Prostate gland (tissue), 2 donors: Measurements from ENCODE around the gene PTP4A1. TPM values are rescaled to one million over a fixed set of nuclear protein-coding genes. Genes with fewer than 3 reads are reported as not detected.

Source experiments
- DNase-seq: peaks from one replicate; pipeline ENCODE4 v3.0.0-alpha.2; 2019; ENCODE audit warnings: low spot score
- H3K27ac ChIP-seq, 2 donors: fragments of 200-600 bp; sonication (generic); 2 replicates each; pipeline ENCODE4 v1.5.1; 2017 to 2019
- H3K27me3 ChIP-seq: fragments of 200-600 bp; sonication (generic); replicated peaks from 2 replicates; pipeline ENCODE4 v1.5.1; 2019; ENCODE audit not compliant: insufficient read depth
- H3K36me3 ChIP-seq, 2 donors: fragments of 200-600 bp; sonication (generic); 1 replicate in 1 of 2; 2 replicates in 1 of 2; pipeline versions ENCODE4 v1.5.1 to v1.8.1; 2017 to 2019
- H3K4me1 ChIP-seq: fragments of 200-600 bp; sonication (generic); replicated peaks from 2 replicates; pipeline ENCODE4 v1.5.1; 2019
- H3K4me3 ChIP-seq, 2 donors: fragments of 200-600 bp; sonication (generic); 2 replicates each; pipeline ENCODE4 v1.5.1; 2017 to 2019
- H3K9me3 ChIP-seq: fragments of 200-600 bp; sonication (generic); 2 replicates; pipeline ENCODE4 v1.5.1; 2017
- CTCF ChIP-seq, 4 experiments: fragments of 200-600 bp in 2 of 4; fragments of 450-650 bp in 2 of 4; sonication (generic) in 2 of 4; IDR thresholded peaks; 1 replicate in 3 of 4; 2 replicates in 1 of 4; pipeline ENCODE4 v1.5.1; 2016 to 2019; ENCODE audit warnings: antibody characterized with exemption in 4 of 4, mild to moderate bottlenecking in 2 of 4, moderate library complexity in 2 of 4
- POLR2A ChIP-seq: fragments of 450-650 bp; IDR thresholded peaks from one replicate; pipeline ENCODE4 v1.6.1; 2016; ENCODE audit warnings: antibody characterized with exemption, mild to moderate bottlenecking
- POLR2AphosphoS5 ChIP-seq: sonication (generic); formaldehyde crosslinking; IDR thresholded peaks from one replicate; pipeline ENCODE4 v1.6.1; 2017; ENCODE audit warnings: antibody characterized with exemption
- WGBS: methylation state at CpG from one replicate; pipeline ENCODE4 v1.1.5; 2018; 5-methylcytosine and 5-hydroxymethylcytosine counted together
- intact Hi-C: fragments of 100-400 bp; cut with DNase I; formaldehyde crosslinking; loops from one replicate; pipeline ENCODE4 v1.14.2; 2022
- total RNA-seq, 2 donors: library from RNA; depleted of rRNA; stranded (reverse); fragments of >200 nt; gene quantifications; one replicate each; pipeline ENCODE4 v1.1.0, GENCODE V29; 2016

PTP4A1 gene
- total RNA-seq, 2 donors from 2014 or later = 25.5 to 29.3 TPM

GRCh38 chr6:63533952-63534351 is 38.3 kb upstream of the PTP4A1 start:
- no peaks in the 10 kb centered on the region for H3K9me3 ChIP-seq
- no peaks in the 10 kb centered on the region for H3K27me3 ChIP-seq
- H3K4me1 ChIP-seq = no peaks in the 10 kb centered on the region
- H3K4me3 ChIP-seq = no peak overlapping the region
- no peak for TF ChIP-seq POLR2A
- no peak for TF ChIP-seq CTCF (IDR thresholded peaks at IDR 0.05)
- no peak for TF ChIP-seq POLR2AphosphoS5
- H3K36me3 ChIP-seq = no peaks in the 10 kb centered on the region
- no peak overlapping the region for H3K27ac ChIP-seq
- no peak for DNase-seq
- intact Hi-C loops = no loop called here
- WGBS = 92% methylated on average over 4 of the region's 4 CpGs

GRCh38 chr6:63537201-63537958 is 34.9 kb upstream of the PTP4A1 start:
- Histone ChIP-seq H3K4me1 (no peaks in the 10 kb centered on the region), H3K9me3 (no peaks in the 10 kb centered on the region), H3K27me3 (no peaks in the 10 kb centered on the region), H3K27ac (no peak overlapping the region), H3K4me3 (no peak overlapping the region), H3K36me3 (no peaks in the 10 kb centered on the region)
- DNase-seq = no peak
- WGBS = 26% methylated on average over 9 of the region's 9 CpGs
- TF ChIP-seq POLR2A (no peak), CTCF (IDR thresholded peaks at IDR 0.05) (no peak), POLR2AphosphoS5 (no peak)
- intact Hi-C loops = no loop called here

- DNase-seq = no peak
- H3K27me3 ChIP-seq = no peaks in the 10 kb centered on the region
- H3K36me3 ChIP-seq = no peaks in the 10 kb centered on the region
- no peaks in the 10 kb centered on the region for H3K4me1 ChIP-seq
- TF ChIP-seq CTCF (IDR thresholded peaks at IDR 0.05) = no peak
- no peak for TF ChIP-seq POLR2A
- no peak for TF ChIP-seq POLR2AphosphoS5
- H3K4me3 ChIP-seq = no peak overlapping the region
- no peak overlapping the region for H3K27ac ChIP-seq
- no peaks in the 10 kb centered on the region for H3K9me3 ChIP-seq
- intact Hi-C loops = no loop called here
Measured at GRCh38 chr6:63537959-63538300, 34.4 kb upstream of the PTP4A1 start.

GRCh38 chr6:63538550-63538949 is 33.7 kb upstream of the PTP4A1 start:
- H3K4me1 ChIP-seq = no peaks in the 10 kb centered on the region
- no peak overlapping the region for H3K4me3 ChIP-seq
- no peaks in the 10 kb centered on the region for H3K27me3 ChIP-seq
- no peaks in the 10 kb centered on the region for H3K9me3 ChIP-seq
- 84% methylated on average over 1 of the region's 1 CpG for WGBS
- no peak overlapping the region for H3K27ac ChIP-seq
- no peak for DNase-seq
- no peaks in the 10 kb centered on the region for H3K36me3 ChIP-seq
- intact Hi-C loops = no loop called here
- TF ChIP-seq CTCF (IDR thresholded peaks at IDR 0.05) = no peak
- no peak for TF ChIP-seq POLR2AphosphoS5
- no peak for TF ChIP-seq POLR2A

GRCh38 chr6:63543001-63543400 is 29.3 kb upstream of the PTP4A1 start:
- Histone ChIP-seq H3K4me3 (no peak overlapping the region), H3K9me3 (no peaks in the 10 kb centered on the region), H3K36me3 (no peaks in the 10 kb centered on the region), H3K4me1 (no peaks in the 10 kb centered on the region), H3K27ac (no peak overlapping the region), H3K27me3 (no peaks in the 10 kb centered on the region)
- intact Hi-C loops = no loop called here
- 71% methylated on average over 1 of the region's 1 CpG for WGBS
- DNase-seq = no peak
- no peak for TF ChIP-seq POLR2A
- TF ChIP-seq CTCF (IDR thresholded peaks at IDR 0.05) = no peak
- TF ChIP-seq POLR2AphosphoS5 = no peak
